H1 (cell line): ENCODE measurements around the gene RELA. TPM values are rescaled to one million over a fixed set of nuclear protein-coding genes. Genes with fewer than 3 reads are reported as not detected.

ENCODE experiments used
- CTCF ChIA-PET: fragments of 300-600 bp; sonication (Branson Sonifier 250); formaldehyde crosslinking; loops from one replicate; lab custom pipeline; 2021; ENCODE audit not compliant: partially characterized antibody; lab: Charles Lee
- POLR2A ChIA-PET: fragments of 300-600 bp; sonication (Branson Sonifier 250); formaldehyde crosslinking; loops from one replicate; lab custom pipeline; 2021; ENCODE audit warnings: inconsistent platforms; ENCODE audit not compliant: partially characterized antibody; lab: Charles Lee
- DNase-seq, 2 experiments: peaks; one replicate each; pipeline versions ENCODE4 v3.0.0 to v3.0.0-alpha.2; 2010 to 2022; ENCODE audit warnings: low spot score in 2 of 2, low read depth in 1 of 2, mixed read lengths in 1 of 2
- FAIRE-seq: peaks from 2 replicates; lab custom pipeline; 2011; peaks lifted over from hg19 to GRCh38; lab: Jason Lieb, UNC
- H2AFZ ChIP-seq: 2 replicates; pipeline ENCODE4 v1.8.1; 2012; ENCODE audit warnings: low read length, inconsistent platforms
- H2AK5ac ChIP-seq: 2 replicates; pipeline ENCODE4 v1.6.1; 2013; ENCODE audit warnings: low read depth, low read length
- H2BK120ac ChIP-seq: replicated peaks from 2 replicates; pipeline ENCODE3; 2013; ENCODE audit warnings: low read depth, low read length, inconsistent platforms
- H2BK12ac ChIP-seq: 2 replicates; pipeline ENCODE4 v1.6.1; 2013; ENCODE audit warnings: low read depth, low read length
- H2BK15ac ChIP-seq: 2 replicates; pipeline ENCODE4 v1.6.1; 2013; ENCODE audit warnings: low read length
- H2BK20ac ChIP-seq: 2 replicates; pipeline ENCODE4 v1.6.1; 2013; ENCODE audit warnings: low read length
- H2BK5ac ChIP-seq: 2 replicates; pipeline ENCODE4 v1.6.1; 2013; ENCODE audit warnings: low read depth, low read length
- H3K14ac ChIP-seq: 2 replicates; pipeline ENCODE4 v1.6.1; 2013; ENCODE audit warnings: inconsistent platforms; ENCODE audit not compliant: insufficient read length
- H3K18ac ChIP-seq: 2 replicates; pipeline ENCODE4 v1.6.1; 2013; ENCODE audit warnings: low read length; ENCODE audit errors: extremely low read depth
- H3K23ac ChIP-seq: 2 replicates; pipeline ENCODE4 v1.6.1; 2013; ENCODE audit warnings: inconsistent platforms; ENCODE audit not compliant: insufficient read length
- H3K23me2 ChIP-seq: 2 replicates; pipeline ENCODE4 v1.6.1; 2013; ENCODE audit warnings: low read depth, low read length
- H3K27ac ChIP-seq: 2 replicates; pipeline ENCODE4 v1.6.1; 2011; ENCODE audit warnings: low read depth, low read length, inconsistent platforms
- H3K27me3 ChIP-seq, 4 experiments: replicated peaks in 1 of 4; 1 replicate in 1 of 4; 2 replicates in 3 of 4; pipeline versions ENCODE4 v1.6.1 to v1.8.1; 2011 to 2013; ENCODE audit warnings: low read length in 3 of 4, mild to moderate bottlenecking in 3 of 4, inconsistent platforms in 2 of 4, mixed read lengths in 2 of 4, moderate library complexity in 1 of 4; ENCODE audit not compliant: control insufficient read depth in 3 of 4, insufficient read depth in 3 of 4; ENCODE audit errors: extremely low read depth in 1 of 4
- H3K36me3 ChIP-seq, 4 experiments: 2 replicates each; pipeline versions ENCODE4 v1.6.1 to v1.8.1; 2011 to 2013; ENCODE audit warnings: mild to moderate bottlenecking in 4 of 4, low read length in 3 of 4, moderate library complexity in 2 of 4, control low read depth in 1 of 4, inconsistent platforms in 1 of 4; ENCODE audit not compliant: insufficient read depth in 4 of 4, control insufficient read depth in 2 of 4
- H3K4ac ChIP-seq: replicated peaks from 2 replicates; pipeline ENCODE3; 2013; ENCODE audit warnings: low read length, low read depth, mixed read lengths, inconsistent platforms; ENCODE audit not compliant: insufficient read length
- H3K4me1 ChIP-seq, 4 experiments: replicated peaks in 1 of 4; 1 replicate in 1 of 4; 2 replicates in 3 of 4; pipeline versions ENCODE4 v1.6.1 to v1.8.1; 2011 to 2013; ENCODE audit warnings: low read length in 3 of 4, inconsistent platforms in 2 of 4, mixed read lengths in 1 of 4; ENCODE audit not compliant: insufficient read depth in 4 of 4, control insufficient read depth in 3 of 4
- H3K4me2 ChIP-seq, 2 experiments: 2 replicates each; pipeline versions ENCODE4 v1.6.1 to v1.8.1; 2011 to 2013; ENCODE audit warnings: low read depth in 2 of 2, low read length in 2 of 2, control low read depth in 1 of 2, inconsistent platforms in 1 of 2, mild to moderate bottlenecking in 1 of 2; ENCODE audit not compliant: insufficient read depth in 1 of 2
- H3K4me3 ChIP-seq, 4 experiments: fragments of 200-600, 300-600 bp in 1 of 4; sonication (generic), shearing (Covaris generic), sonication (Bioruptor Twin) in 1 of 4; 2 replicates each; pipeline versions ENCODE4 v1.5.1 to v1.8.1; 2011 to 2016; ENCODE audit warnings: low read length in 4 of 4, low read depth in 3 of 4, control low read depth in 2 of 4, inconsistent platforms in 2 of 4, mild to moderate bottlenecking in 2 of 4, mixed read lengths in 1 of 4, moderate library complexity in 1 of 4; ENCODE audit not compliant: insufficient read depth in 2 of 4; ENCODE audit errors: extremely low read depth in 1 of 4
- H3K56ac ChIP-seq: replicated peaks from 2 replicates; pipeline ENCODE3; 2013; ENCODE audit warnings: low read depth, mild to moderate bottlenecking, mixed read lengths, low read length, inconsistent platforms; ENCODE audit not compliant: insufficient read length
- H3K79me1 ChIP-seq: 2 replicates; pipeline ENCODE4 v1.6.1; 2013; ENCODE audit warnings: low read depth, low read length, control low read depth
- H3K79me2 ChIP-seq, 2 experiments: 2 replicates each; pipeline versions ENCODE4 v1.6.1 to v1.8.1; 2012 to 2013; ENCODE audit warnings: low read length in 2 of 2, mild to moderate bottlenecking in 2 of 2, inconsistent platforms in 1 of 2; ENCODE audit not compliant: insufficient read depth in 2 of 2, control insufficient read depth in 1 of 2
- H3K9ac ChIP-seq, 4 experiments: replicated peaks in 1 of 4; 1 replicate in 1 of 4; 2 replicates in 3 of 4; pipeline versions ENCODE4 v1.6.1 to v1.8.1; 2011 to 2013; ENCODE audit warnings: low read depth in 3 of 4, low read length in 3 of 4, control low read depth in 2 of 4, mild to moderate bottlenecking in 2 of 4, moderate library complexity in 2 of 4, inconsistent platforms in 1 of 4; ENCODE audit errors: extremely low read depth in 1 of 4
- H3K9me3 ChIP-seq, 2 experiments: 2 replicates each; pipeline versions ENCODE4 v1.6.1 to v1.8.1; 2012 to 2013; ENCODE audit warnings: mild to moderate bottlenecking in 2 of 2, moderate library complexity in 2 of 2, control low read depth in 1 of 2, inconsistent platforms in 1 of 2, low read depth in 1 of 2, low read length in 1 of 2, mixed read lengths in 1 of 2; ENCODE audit not compliant: insufficient read depth in 2 of 2
- H4K20me1 ChIP-seq, 2 experiments: replicated peaks in 1 of 2; 2 replicates each; pipeline versions ENCODE3 to v1.8.1; 2011 to 2013; ENCODE audit warnings: inconsistent platforms in 2 of 2, low read length in 2 of 2, mild to moderate bottlenecking in 1 of 2; ENCODE audit not compliant: insufficient read depth in 2 of 2, control insufficient read depth in 1 of 2
- H4K5ac ChIP-seq: 2 replicates; pipeline ENCODE4 v1.6.1; 2013; ENCODE audit warnings: low read length, low read depth, mixed read lengths, inconsistent platforms; ENCODE audit not compliant: insufficient read length
- H4K8ac ChIP-seq: 2 replicates; pipeline ENCODE4 v1.8.0; 2013; ENCODE audit warnings: mild to moderate bottlenecking, moderate library complexity, low read length, inconsistent platforms; ENCODE audit not compliant: insufficient read depth; ENCODE audit errors: extremely low read depth
- H4K91ac ChIP-seq: replicated peaks from 2 replicates; pipeline ENCODE3; 2013; ENCODE audit warnings: low read length, mixed read lengths, inconsistent platforms; ENCODE audit not compliant: insufficient read length
- ASH2L ChIP-seq: fragments of 200-600, 300-600 bp; sonication (generic); IDR thresholded peaks from one replicate; pipeline ENCODE4 v1.7.1; 2017; ENCODE audit warnings: low read length
- BACH1 ChIP-seq: IDR thresholded peaks from 2 replicates; pipeline ENCODE4 v1.6.1; 2012; ENCODE audit warnings: low read length, improper control_type of control experiment
- CHD1 ChIP-seq: IDR thresholded peaks from 2 replicates; pipeline ENCODE4 v1.6.1; 2012; ENCODE audit warnings: low read depth, low read length, improper control_type of control experiment
- HDAC2 ChIP-seq, 2 experiments: fragments of 300-600 bp in 1 of 2; sonication (generic) in 1 of 2; IDR thresholded peaks; 2 replicates each; pipeline ENCODE4 v1.6.1; 2011 to 2012; ENCODE audit warnings: low read depth in 2 of 2, low read length in 2 of 2, mild to moderate bottlenecking in 2 of 2, moderate library complexity in 2 of 2, borderline replicate concordance in 1 of 2, inconsistent platforms in 1 of 2
- MAFK ChIP-seq: IDR thresholded peaks from 2 replicates; pipeline ENCODE4 v1.6.1; 2012; ENCODE audit warnings: low read depth, mild to moderate bottlenecking, improper control_type of control experiment, low read length
- POLR2A ChIP-seq, 2 experiments: IDR thresholded peaks; 1 replicate in 1 of 2; 2 replicates in 1 of 2; pipeline ENCODE4 v1.6.1; 2011; ENCODE audit warnings: low read depth in 2 of 2, low read length in 2 of 2, mild to moderate bottlenecking in 2 of 2; ENCODE audit errors: control extremely low read depth in 1 of 2
- RNF2 ChIP-seq: fragments of 200-900, 300-1000 bp; sonication (generic); IDR thresholded peaks from 2 replicates; pipeline ENCODE4 v1.7.1; 2016; ENCODE audit warnings: borderline replicate concordance, low read depth, mild to moderate bottlenecking, antibody characterized with exemption, low read length; ENCODE audit not compliant: poor library complexity, severe bottlenecking; ENCODE audit errors: missing control alignments
- RXRA ChIP-seq: IDR thresholded peaks from 2 replicates; pipeline ENCODE4 v1.6.1; 2011; ENCODE audit warnings: low read depth, mild to moderate bottlenecking, low read length, moderate library complexity; ENCODE audit not compliant: insufficient read depth
- SP1 ChIP-seq: IDR thresholded peaks from 2 replicates; pipeline ENCODE4 v1.6.1; 2011; ENCODE audit warnings: low read depth, low read length
- TAF7 ChIP-seq: optimal IDR thresholded peaks from 2 replicates; pipeline ENCODE3; 2011; ENCODE audit warnings: low read depth, mild to moderate bottlenecking, inconsistent platforms, low read length, moderate library complexity, borderline replicate concordance
- YY1 ChIP-seq: IDR thresholded peaks from 2 replicates; pipeline ENCODE4 v1.6.1; 2011; ENCODE audit warnings: low read depth, mild to moderate bottlenecking, low read length
- WGBS, 2 experiments: shearing (Covaris generic) in 1 of 2; methylation state at CpG; one replicate each; pipeline versions ENCODE4 v1.1.6 to v1.1.7; 2013 to 2015; ENCODE audit warnings: low lambda C conversion rate in 2 of 2, mixed read lengths in 2 of 2, inconsistent platforms in 1 of 2, low coverage in 1 of 2, missing lambda C conversion rate in 1 of 2; ENCODE audit not compliant: insufficient replicate concordance in 2 of 2, insufficient coverage in 1 of 2, insufficient read length in 1 of 2; ENCODE audit errors: extremely low coverage in 1 of 2, missing lambda C conversion rate in 1 of 2; 5-methylcytosine and 5-hydroxymethylcytosine counted together
- polyA plus RNA-seq, 7 experiments: library from polyadenylated mRNA; depleted of rRNA in 3 of 7; stranded (reverse) in 5 of 7; unstranded in 2 of 7; fragments of >200 nt in 5 of 7; fragments of 200-250 nt in 2 of 7; gene quantifications; 1 replicate in 5 of 7; 2 replicates in 1 of 7; 4 replicates in 1 of 7; pipeline versions ENCODE4 v1.2.1 to v1.2.3, GENCODE V29; 2011 to 2013; ENCODE audit warnings: missing spikeins in 2 of 7, mixed read lengths in 2 of 7
- total RNA-seq: library from RNA; stranded (reverse); fragmentation: NEBNext Ultra II Directional; extraction: Animal tissue kit (Norgen Biotek cat#: 25700); gene quantifications from 2 replicates; pipeline ENCODE4 v1.2.1, GENCODE V29; 2021
- TF ChIP-seq, protein P1 (sequence below): IDR thresholded peaks from 2 replicates; pipeline ENCODE4 v1.6.1; 2011; ENCODE audit warnings: low read length, improper control_type of control experiment
- TF ChIP-seq, protein P2 (sequence below): IDR thresholded peaks from 2 replicates; pipeline ENCODE4 v1.6.1; 2012; ENCODE audit warnings: inconsistent platforms

The RELA gene
- total and polyA plus RNA-seq, 2 of the 8 experiments (the other 6 are each of a cell fraction or from before 2014, with no cell fraction given) = 21.9 to 27.5 TPM

DNA sequence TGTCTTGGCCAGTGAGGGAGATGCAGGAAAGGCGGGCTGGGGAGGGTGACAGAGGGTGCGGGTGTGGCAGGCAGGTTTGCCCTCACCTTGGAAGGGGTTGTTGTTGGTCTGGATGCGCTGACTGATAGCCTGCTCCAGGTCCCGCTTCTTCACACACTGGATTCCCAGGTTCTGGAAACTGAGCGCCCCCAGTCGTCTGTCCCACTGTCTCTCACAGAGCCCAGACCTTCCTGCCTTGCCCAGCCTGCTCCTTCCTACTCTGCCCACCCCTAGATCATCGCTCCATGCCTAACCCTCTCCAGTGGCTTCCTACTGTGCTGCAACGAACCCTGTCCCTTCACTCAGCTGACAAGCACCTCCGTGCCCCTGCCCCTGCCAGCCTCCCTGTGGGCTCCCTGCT, 2.7 kb downstream of the RELA start:
- H3K4me2 ChIP-seq = no peak overlapping the region
- no peak overlapping the region for H2BK12ac ChIP-seq
- H3K79me2 ChIP-seq = peaks cover 0 to 15% of the 10 kb centered on the region in 2 experiments; a peak in 1 of 4 replicates
- H3K9me3 ChIP-seq = no peaks in the 10 kb centered on the region
- 92% methylated on average over 9 of the region's 9 CpGs; no CpG with 5 or more reads in 1 of the 2 experiments for WGBS, 2 experiments
- no peaks in the 10 kb centered on the region for H3K27me3 ChIP-seq
- no peak overlapping the region for H2BK15ac ChIP-seq
- ChIA-PET POLR2A (interaction anchor here (1.1 to 8.9 kb wide), 3 partner anchors 13 to 198 kb away, joined by 3 to 58 read pairs (median 4); partner anchors contain the start of gene CFL1), CTCF (interaction anchor here (0.5 to 1.5 kb wide), 3 partner anchors 66 to 224 kb away, joined by 3 to 4 read pairs (median 3); no protein-coding TSS in a partner anchor)
- H3K27ac ChIP-seq = no peak overlapping the region
- no peak overlapping the region for H2BK120ac ChIP-seq
- H3K23ac ChIP-seq = no peak overlapping the region
- H2BK20ac ChIP-seq = no peak overlapping the region
- H4K20me1 ChIP-seq = peaks cover 0 to 6% of the 10 kb centered on the region in 2 experiments
- FAIRE-seq (no peak), DNase-seq (no peak)
- peaks cover 32 to 50% (median 39%) of the 10 kb centered on the region in 4 experiments for H3K36me3 ChIP-seq
- H4K5ac ChIP-seq = no peak overlapping the region
- no peak overlapping the region for H3K14ac ChIP-seq
- H2AK5ac ChIP-seq = no peak overlapping the region
- H3K4me3 ChIP-seq = no peak overlapping the region
- H3K4ac ChIP-seq = no peak overlapping the region
- H3K23me2 ChIP-seq = peaks cover 11% of the 10 kb centered on the region; the same call in 1 of the 2 replicates
- H4K8ac ChIP-seq = no peak overlapping the region
- no peak overlapping the region for H3K9ac ChIP-seq
- H3K4me1 ChIP-seq = peaks cover 0 to 5% (median 2%) of the 10 kb centered on the region in 4 experiments; a peak in 4 of 7 replicates
- no peak overlapping the region for H3K18ac ChIP-seq
- no peak overlapping the region for H2AFZ ChIP-seq
- H4K91ac ChIP-seq = no peak overlapping the region
- no peak overlapping the region for H2BK5ac ChIP-seq
- H3K79me1 ChIP-seq = peaks cover 3% of the 10 kb centered on the region; the same call in 1 of the 2 replicates
- H3K56ac ChIP-seq = no peak overlapping the region
- TF ChIP-seq RNF2 (no peak), RXRA (no peak), HDAC2 (IDR thresholded peaks at IDR 0.05; ENCODE audit: borderline replicate concordance in 1 of 2, low read depth in 2 of 2, low read length in 2 of 2) (no peak), MAFK (no peak), CHD1 (no peak), BACH1 (no peak), TAF7 (no peak), ASH2L (no peak), SP1 (no peak), POLR2A (IDR thresholded peaks at IDR 0.05; ENCODE audit: control extremely low read depth in 1 of 2, low read depth in 2 of 2, low read length in 2 of 2) (no peak), YY1 (no peak)
- TF ChIP-seq, protein P1, sequence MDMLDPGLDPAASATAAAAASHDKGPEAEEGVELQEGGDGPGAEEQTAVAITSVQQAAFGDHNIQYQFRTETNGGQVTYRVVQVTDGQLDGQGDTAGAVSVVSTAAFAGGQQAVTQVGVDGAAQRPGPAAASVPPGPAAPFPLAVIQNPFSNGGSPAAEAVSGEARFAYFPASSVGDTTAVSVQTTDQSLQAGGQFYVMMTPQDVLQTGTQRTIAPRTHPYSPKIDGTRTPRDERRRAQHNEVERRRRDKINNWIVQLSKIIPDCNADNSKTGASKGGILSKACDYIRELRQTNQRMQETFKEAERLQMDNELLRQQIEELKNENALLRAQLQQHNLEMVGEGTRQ = no peak
- TF ChIP-seq, protein P2, sequence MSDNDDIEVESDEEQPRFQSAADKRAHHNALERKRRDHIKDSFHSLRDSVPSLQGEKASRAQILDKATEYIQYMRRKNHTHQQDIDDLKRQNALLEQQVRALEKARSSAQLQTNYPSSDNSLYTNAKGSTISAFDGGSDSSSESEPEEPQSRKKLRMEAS = no peak
